GM12801 (cell line): Measurements from ENCODE around the gene MYCBPAP.

Experiments used
- CTCF ChIP-seq: IDR thresholded peaks from one replicate; pipeline ENCODE4 v1.5.1; 2011; ENCODE audit warnings: control low read depth; ENCODE audit not compliant: insufficient read length; ENCODE audit errors: extremely low read depth

The MYCBPAP gene

GRCh38 chr17:50507871-50508572, at the start of gene MYCBPAP:
Gene MYCBPAP, plus strand, starts transcription at chr17:50508439. Its CDS starts 236 bp downstream, at chr17:50508675.
- no peak for TF ChIP-seq CTCF

GRCh38 chr17:50458701-50459676, 49.2 kb upstream of the MYCBPAP start:
- no peak for TF ChIP-seq CTCF

- TF ChIP-seq CTCF: no peak
Measured at GRCh38 chr17:50459756-50460155, 48.5 kb upstream of the MYCBPAP start.

- no peak for TF ChIP-seq CTCF
Measured at GRCh38 chr17:50460831-50461526, 47.3 kb upstream of the MYCBPAP start.

- TF ChIP-seq CTCF: no peak
Measured at GRCh38 chr17:50461550-50462132, 46.6 kb upstream of the MYCBPAP start.

GRCh38 chr17:50462446-50462845, 45.8 kb upstream of the MYCBPAP start:
- no peak for TF ChIP-seq CTCF
